Esophagus muscularis mucosa (tissue), 4 donors: ENCODE results near the gene OGDHL. TPM values are rescaled to one million over a fixed set of nuclear protein-coding genes. Genes with fewer than 3 reads are reported as not detected.
"Not testable (repeated sequence)": the region's sequence is repeated elsewhere in the genome, so short reads cannot be mapped to it uniquely, and the experiment has no call there.

Experiments used
- DNase-seq: peaks from one replicate; pipeline ENCODE4 v3.0.0-alpha.2; 2017; ENCODE audit errors: extremely low spot score
- H3K27ac ChIP-seq, 4 donors: fragments of 200-600 bp; sonication (generic); replicated peaks in 1 of 4; 1 replicate in 3 of 4; 2 replicates in 1 of 4; pipeline ENCODE4 v1.5.1; 2016 to 2019; ENCODE audit warnings: mild to moderate bottlenecking in 1 of 4
- H3K27me3 ChIP-seq, 4 donors: fragments of 200-600 bp; sonication (generic); one replicate each; pipeline versions ENCODE4 v1.5.1 to v1.6.0; 2016 to 2019
- H3K36me3 ChIP-seq, 4 donors: fragments of 200-600 bp; sonication (generic); one replicate each; pipeline ENCODE4 v1.5.1; 2016 to 2019
- H3K4me1 ChIP-seq, 4 donors: fragments of 200-600 bp; sonication (generic); one replicate each; pipeline ENCODE4 v1.5.1; 2016 to 2019
- H3K4me3 ChIP-seq, 4 donors: fragments of 200-600 bp; sonication (generic); 1 replicate in 2 of 4; 2 replicates in 2 of 4; pipeline ENCODE4 v1.5.1; 2016 to 2019; ENCODE audit warnings: mild to moderate bottlenecking in 4 of 4, moderate library complexity in 1 of 4
- H3K9me3 ChIP-seq, 4 donors: fragments of 200-600 bp; sonication (generic); 1 replicate in 3 of 4; 2 replicates in 1 of 4; pipeline ENCODE4 v1.5.1; 2016 to 2019
- EP300 ChIP-seq: sonication (generic); formaldehyde crosslinking; IDR thresholded peaks from one replicate; pipeline ENCODE4 v1.6.1; 2017; ENCODE audit warnings: antibody characterized with exemption
- POLR2A ChIP-seq: fragments of 450-650 bp; IDR thresholded peaks from one replicate; pipeline ENCODE4 v1.6.1; 2017; ENCODE audit warnings: antibody characterized with exemption, moderate library complexity, mild to moderate bottlenecking, low read depth
- POLR2AphosphoS5 ChIP-seq, 2 donors: sonication (generic); formaldehyde crosslinking; IDR thresholded peaks; one replicate each; pipeline ENCODE4 v1.6.1; 2017; ENCODE audit warnings: antibody characterized with exemption in 2 of 2
- WGBS: methylation state at CpG from one replicate; pipeline ENCODE4 v1.1.5; 2018; 5-methylcytosine and 5-hydroxymethylcytosine counted together
- intact Hi-C: fragments of 100-400 bp; cut with DNase I; formaldehyde crosslinking; loops from one replicate; pipeline ENCODE4 v1.15.1; 2023
- total RNA-seq, 4 donors: library from RNA; depleted of rRNA; stranded (reverse); fragments of >200 nt; gene quantifications; one replicate each; pipeline versions ENCODE4 v1.1.0 to v1.2.1, GENCODE V29; 2016
- TF ChIP-seq, protein P1 (sequence below), 3 experiments: fragments of 200-600 bp in 2 of 3; fragments of 450-650 bp in 1 of 3; sonication (generic) in 2 of 3; IDR thresholded peaks; one replicate each; pipeline ENCODE4 v1.5.1; 2017 to 2019; ENCODE audit warnings: antibody characterized with exemption in 3 of 3, mild to moderate bottlenecking in 2 of 3, moderate library complexity in 1 of 3

Gene OGDHL
- total RNA-seq, 4 donors from 2014 or later = 0.42 to 2.0 (median 0.95) TPM

DNA sequence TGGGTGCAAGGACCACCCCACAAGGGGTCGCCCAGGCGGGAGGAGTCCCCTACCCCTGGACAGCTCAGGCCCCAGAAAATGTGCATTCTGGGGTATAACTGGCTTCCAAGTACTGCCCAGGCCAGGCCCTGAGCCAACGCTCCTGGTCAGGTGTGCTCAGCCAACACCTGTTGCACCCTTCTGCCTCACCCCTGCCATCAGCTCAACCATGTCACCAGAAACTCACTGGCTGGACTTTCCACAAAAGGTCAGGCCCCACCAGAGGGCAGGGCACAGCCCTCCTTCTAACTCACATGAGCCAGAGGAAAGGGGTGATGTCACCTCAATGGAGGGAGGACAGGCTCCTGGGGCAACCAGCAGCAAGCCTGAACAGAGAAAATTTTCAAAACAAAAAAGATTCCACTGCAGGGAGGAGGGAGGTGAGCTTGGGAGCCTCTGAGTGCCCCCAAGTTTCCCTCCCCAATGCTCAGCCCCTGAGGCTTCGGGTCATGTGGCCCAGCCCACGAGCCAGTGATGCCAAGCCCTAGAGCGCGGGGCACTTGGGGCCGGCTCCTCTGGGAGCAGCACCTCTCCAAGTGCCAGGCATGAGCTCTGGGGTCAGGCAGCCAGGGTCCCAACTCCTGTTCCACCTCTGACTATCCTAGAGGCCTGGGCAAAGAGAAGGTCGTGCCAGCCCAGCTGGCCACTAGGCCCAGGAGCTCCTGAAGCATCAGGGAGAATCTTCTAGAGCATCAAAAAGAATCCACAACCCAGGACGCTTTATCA lies 2.2 kb downstream of the OGDHL start:
- no peaks in the 10 kb centered on the region for H3K36me3 ChIP-seq
- TF ChIP-seq, protein P1, sequence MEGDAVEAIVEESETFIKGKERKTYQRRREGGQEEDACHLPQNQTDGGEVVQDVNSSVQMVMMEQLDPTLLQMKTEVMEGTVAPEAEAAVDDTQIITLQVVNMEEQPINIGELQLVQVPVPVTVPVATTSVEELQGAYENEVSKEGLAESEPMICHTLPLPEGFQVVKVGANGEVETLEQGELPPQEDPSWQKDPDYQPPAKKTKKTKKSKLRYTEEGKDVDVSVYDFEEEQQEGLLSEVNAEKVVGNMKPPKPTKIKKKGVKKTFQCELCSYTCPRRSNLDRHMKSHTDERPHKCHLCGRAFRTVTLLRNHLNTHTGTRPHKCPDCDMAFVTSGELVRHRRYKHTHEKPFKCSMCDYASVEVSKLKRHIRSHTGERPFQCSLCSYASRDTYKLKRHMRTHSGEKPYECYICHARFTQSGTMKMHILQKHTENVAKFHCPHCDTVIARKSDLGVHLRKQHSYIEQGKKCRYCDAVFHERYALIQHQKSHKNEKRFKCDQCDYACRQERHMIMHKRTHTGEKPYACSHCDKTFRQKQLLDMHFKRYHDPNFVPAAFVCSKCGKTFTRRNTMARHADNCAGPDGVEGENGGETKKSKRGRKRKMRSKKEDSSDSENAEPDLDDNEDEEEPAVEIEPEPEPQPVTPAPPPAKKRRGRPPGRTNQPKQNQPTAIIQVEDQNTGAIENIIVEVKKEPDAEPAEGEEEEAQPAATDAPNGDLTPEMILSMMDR (IDR thresholded peaks at IDR 0.05) = no peak
- TF ChIP-seq POLR2AphosphoS5 (IDR thresholded peaks at IDR 0.05) = no peak
- TF ChIP-seq EP300 = no peak
- TF ChIP-seq POLR2A = no peak
- peaks cover 0 to 40% (median 0%) of the 10 kb centered on the region in 4 donors for H3K27me3 ChIP-seq
- H3K9me3 ChIP-seq = no peaks in the 10 kb centered on the region
- no peak overlapping the region for H3K4me3 ChIP-seq
- DNase-seq = no peak
- intact Hi-C loops = no loop called here
- 94% methylated on average over 7 of the region's 10 CpGs for WGBS
- peaks cover 4 to 14% (median 13%) of the 10 kb centered on the region in 4 donors for H3K4me1 ChIP-seq
- H3K27ac ChIP-seq = no peak overlapping the region

DNA sequence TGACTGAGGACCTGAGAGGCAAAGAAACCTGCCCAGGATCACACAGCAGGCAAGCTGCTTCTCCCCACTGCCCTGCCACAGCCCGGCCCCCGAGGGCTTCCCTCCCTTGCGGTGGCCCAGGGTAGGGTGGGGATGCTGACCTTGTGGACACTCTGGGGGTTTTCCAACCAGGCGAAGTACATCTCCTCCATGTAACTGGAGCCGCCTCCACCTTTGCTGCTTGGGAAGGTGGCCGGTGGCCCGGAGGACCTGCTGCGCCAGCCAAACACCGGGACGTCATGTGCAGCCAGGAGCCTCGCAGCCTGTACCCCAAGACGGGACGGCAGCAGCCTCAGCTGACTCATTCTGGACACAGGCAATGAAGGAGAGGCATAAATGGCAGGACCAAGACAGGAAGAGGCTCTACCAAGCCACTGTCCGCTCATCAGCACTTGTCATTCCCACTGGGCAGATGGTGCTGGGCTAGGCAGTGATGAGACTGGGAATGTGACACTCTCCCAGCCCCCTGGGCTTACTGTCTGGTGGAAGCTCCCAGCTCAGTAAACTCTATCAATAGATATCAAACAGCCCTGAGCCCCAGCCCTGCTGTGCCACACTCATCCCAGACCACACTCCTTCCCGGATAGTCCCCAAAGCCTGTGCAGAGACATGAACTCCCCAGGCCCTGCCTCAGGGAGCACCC lies 3.7 kb downstream of the OGDHL start:
- intact Hi-C loops = no loop called here
- H3K27ac ChIP-seq = no peak overlapping the region
- WGBS = 85% methylated on average over 13 of the region's 15 CpGs
- TF ChIP-seq POLR2AphosphoS5 (IDR thresholded peaks at IDR 0.05) = no peak
- TF ChIP-seq POLR2A = no peak
- no peak for TF ChIP-seq EP300
- TF ChIP-seq, protein P1 (IDR thresholded peaks at IDR 0.05) = no peak
- no peak for DNase-seq
- peaks cover 4 to 14% (median 13%) of the 10 kb centered on the region in 4 donors for H3K4me1 ChIP-seq
- peaks cover 0 to 27% (median 0%) of the 10 kb centered on the region in 4 donors for H3K27me3 ChIP-seq
- H3K36me3 ChIP-seq = no peaks in the 10 kb centered on the region
- no peaks in the 10 kb centered on the region for H3K9me3 ChIP-seq
- no peak overlapping the region for H3K4me3 ChIP-seq

DNA sequence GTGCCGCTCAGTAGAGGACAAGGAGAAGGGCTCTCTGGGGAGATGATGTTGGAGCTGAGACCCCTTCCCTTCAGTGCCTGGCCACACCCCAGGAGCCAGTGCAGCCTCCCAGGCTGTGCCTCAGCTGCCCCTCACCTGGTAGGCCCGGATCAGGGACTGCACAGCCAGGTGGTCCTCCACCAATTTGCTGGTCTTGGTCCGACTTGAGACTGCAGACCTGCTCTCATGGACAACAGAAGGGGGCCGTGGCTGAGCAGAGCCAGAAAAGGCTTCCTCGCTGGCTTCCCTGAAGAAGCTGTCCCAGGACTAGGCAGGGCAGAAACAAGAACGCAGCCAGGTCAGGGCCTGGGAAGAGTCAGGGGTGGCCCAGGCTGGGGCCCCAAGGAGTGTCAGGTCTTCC lies 5.5 kb downstream of the OGDHL start:
- no peak for TF ChIP-seq POLR2AphosphoS5 (IDR thresholded peaks at IDR 0.05)
- TF ChIP-seq POLR2A = no peak
- TF ChIP-seq, protein P1 (IDR thresholded peaks at IDR 0.05) = no peak
- TF ChIP-seq EP300 = no peak
- no peaks in the 10 kb centered on the region for H3K36me3 ChIP-seq
- H3K4me1 ChIP-seq = peaks cover under 1 to 5% (median 3%) of the 10 kb centered on the region in 4 donors
- H3K9me3 ChIP-seq = no peaks in the 10 kb centered on the region
- peaks cover 0 to 11% (median 0%) of the 10 kb centered on the region in 4 donors for H3K27me3 ChIP-seq
- intact Hi-C loops = no loop called here
- no peak overlapping the region for H3K4me3 ChIP-seq
- WGBS = 75% methylated on average over 4 of the region's 6 CpGs
- no peak for DNase-seq
- no peak overlapping the region for H3K27ac ChIP-seq

DNA sequence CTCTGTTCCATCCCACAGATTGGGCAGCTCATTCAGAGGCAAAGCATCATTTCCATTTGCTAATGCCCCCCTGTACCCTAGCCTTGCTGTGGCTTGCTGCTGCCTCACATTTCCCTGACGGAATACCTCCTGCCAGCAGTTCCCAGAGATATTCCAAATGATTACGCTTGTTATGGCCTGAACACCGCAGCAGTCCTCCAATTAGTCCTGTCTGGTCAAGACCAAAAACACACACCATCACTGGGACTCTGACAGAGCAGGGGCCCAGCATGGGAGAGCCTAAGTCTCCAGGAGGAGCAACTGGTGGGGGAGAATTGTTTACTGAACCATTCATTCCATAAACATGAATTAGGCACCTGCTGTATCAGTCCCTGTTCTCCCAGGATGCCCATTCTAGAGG lies 6.1 kb downstream of the OGDHL start:
- Histone ChIP-seq H3K4me1 (no peaks in the 10 kb centered on the region), H3K27me3 (peaks cover 0 to 5% (median 0%) of the 10 kb centered on the region in 4 donors), H3K9me3 (no peaks in the 10 kb centered on the region), H3K4me3 (no peak overlapping the region), H3K27ac (no peak overlapping the region), H3K36me3 (no peaks in the 10 kb centered on the region)
- no peak for DNase-seq
- 84% methylated on average over 3 of the region's 3 CpGs for WGBS
- intact Hi-C loops = no loop called here
- TF ChIP-seq POLR2A (no peak), EP300 (no peak), POLR2AphosphoS5 (IDR thresholded peaks at IDR 0.05) (no peak)
- TF ChIP-seq, protein P1 (IDR thresholded peaks at IDR 0.05) = no peak

DNA sequence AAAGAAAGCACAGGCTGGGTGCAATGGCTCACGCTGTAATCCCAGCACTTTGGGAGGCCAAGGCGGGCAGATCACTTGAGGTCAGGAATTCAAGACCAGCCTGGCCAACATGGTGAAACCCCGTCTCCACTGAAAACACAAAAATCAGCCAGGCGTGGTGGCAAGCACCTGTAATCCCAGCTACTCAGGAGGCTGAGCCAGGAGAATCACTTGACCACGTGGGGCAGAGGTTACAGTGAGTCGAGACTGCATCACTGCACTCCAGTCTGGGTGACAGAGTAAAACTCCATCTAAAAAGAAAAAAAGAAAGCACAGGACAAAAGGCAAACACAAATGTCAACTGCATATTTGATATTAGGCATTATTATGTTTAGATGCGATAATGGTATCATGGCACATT lies 7.2 kb downstream of the OGDHL start:
- H3K27ac ChIP-seq, H3K9me3 ChIP-seq, H3K4me3 ChIP-seq, H3K36me3 ChIP-seq, H3K4me1 ChIP-seq, H3K27me3 ChIP-seq, intact Hi-C loops, DNase-seq: not testable (repeated sequence)
- 83% methylated on average over 7 of the region's 7 CpGs for WGBS
